Neural progenitor cell (in vitro differentiated cells): ENCODE measurements around the gene CYP4V2. TPM values are rescaled to one million over a fixed set of nuclear protein-coding genes. Genes with fewer than 3 reads are reported as not detected.

Experiments used
- DNase-seq: peaks from one replicate; pipeline ENCODE4 v3.0.0-alpha.2; 2016; ENCODE audit warnings: low spot score
- H2AFZ ChIP-seq: fragments of 200-600 bp; sonication (generic); replicated peaks from 2 replicates; pipeline ENCODE4 v1.6.1; 2016; ENCODE audit warnings: antibody characterized with exemption
- H3F3A ChIP-seq: fragments of 200-600 bp; sonication (generic); 2 replicates; pipeline ENCODE4 v1.6.1; 2016; ENCODE audit warnings: antibody characterized with exemption, low read depth
- H3K27ac ChIP-seq: fragments of 200-600 bp; sonication (generic); 2 replicates; pipeline ENCODE4 v1.5.1; 2016; ENCODE audit warnings: mild to moderate bottlenecking
- H3K27me3 ChIP-seq: fragments of 200-600 bp; sonication (generic); 2 replicates; pipeline ENCODE4 v1.6.1; 2016; ENCODE audit warnings: mild to moderate bottlenecking, moderate library complexity
- H3K36me3 ChIP-seq: fragments of 200-600 bp; sonication (generic); 2 replicates; pipeline ENCODE4 v1.5.1; 2016
- H3K4me1 ChIP-seq: fragments of 200-600 bp; sonication (generic); 2 replicates; pipeline ENCODE4 v1.6.1; 2016; ENCODE audit warnings: mixed run types
- H3K4me2 ChIP-seq: fragments of 200-600 bp; sonication (generic); 2 replicates; pipeline ENCODE4 v1.6.1; 2016
- H3K4me3 ChIP-seq: fragments of 200-600 bp; sonication (generic); 2 replicates; pipeline ENCODE4 v1.5.1; 2016
- H3K79me2 ChIP-seq: fragments of 200-600 bp; sonication (generic); 2 replicates; pipeline ENCODE4 v1.6.1; 2016; ENCODE audit warnings: low read depth
- H3K9ac ChIP-seq: fragments of 200-600 bp; sonication (generic); 2 replicates; pipeline ENCODE4 v1.6.1; 2016
- H3K9me3 ChIP-seq: fragments of 200-600 bp; sonication (generic); 2 replicates; pipeline ENCODE4 v1.5.1; 2016; ENCODE audit warnings: low read depth
- H4K20me1 ChIP-seq: fragments of 200-600 bp; sonication (generic); 2 replicates; pipeline ENCODE4 v1.6.1; 2016; ENCODE audit warnings: low read depth
- H3K27ac Mint-ChIP-seq: 3 replicates; pipeline ENCODE4 v1.8.0; 2021; ENCODE audit warnings: mixed read lengths
- H3K27me3 Mint-ChIP-seq: 2 replicates; pipeline ENCODE4 v1.8.0; 2022; ENCODE audit warnings: low read depth, mild to moderate bottlenecking, inconsistent platforms, moderate library complexity, mixed read lengths; ENCODE audit not compliant: insufficient read depth
- H3K36me3 Mint-ChIP-seq: 3 replicates; pipeline ENCODE4 v1.8.0; 2021; ENCODE audit warnings: mixed read lengths
- H3K4me1 Mint-ChIP-seq: 3 replicates; pipeline ENCODE4 v1.8.0; 2021; ENCODE audit warnings: mixed read lengths
- H3K4me3 Mint-ChIP-seq: 3 replicates; pipeline ENCODE4 v1.8.0; 2021; ENCODE audit warnings: mild to moderate bottlenecking, moderate library complexity, mixed read lengths
- H3K9me3 Mint-ChIP-seq: 3 replicates; pipeline ENCODE4 v1.8.0; 2020; ENCODE audit warnings: mixed read lengths
- EZH2 ChIP-seq: fragments of 200-600 bp; sonication (generic); IDR thresholded peaks from 2 replicates; pipeline ENCODE4 v1.6.1; 2017; ENCODE audit warnings: antibody characterized with exemption, mild to moderate bottlenecking, moderate library complexity
- EZH2phosphoT487 ChIP-seq: fragments of 200-600 bp; sonication (generic); IDR thresholded peaks from 2 replicates; pipeline ENCODE4 v1.6.1; 2017; ENCODE audit warnings: antibody characterized with exemption
- total RNA-seq: library from RNA; depleted of rRNA; stranded (reverse); fragments of >200 nt; gene quantifications from 2 replicates; pipeline ENCODE4 v1.2.3, GENCODE V29; 2015; ENCODE audit warnings: low replicate concordance
- TF ChIP-seq, protein P1 (sequence below): fragments of 200-600 bp; sonication (generic); IDR thresholded peaks from 2 replicates; pipeline ENCODE4 v1.5.1; 2017; ENCODE audit warnings: antibody characterized with exemption, mild to moderate bottlenecking

The CYP4V2 gene
- total RNA-seq: 0.37 and 1.3 TPM in 2 replicates

DNA sequence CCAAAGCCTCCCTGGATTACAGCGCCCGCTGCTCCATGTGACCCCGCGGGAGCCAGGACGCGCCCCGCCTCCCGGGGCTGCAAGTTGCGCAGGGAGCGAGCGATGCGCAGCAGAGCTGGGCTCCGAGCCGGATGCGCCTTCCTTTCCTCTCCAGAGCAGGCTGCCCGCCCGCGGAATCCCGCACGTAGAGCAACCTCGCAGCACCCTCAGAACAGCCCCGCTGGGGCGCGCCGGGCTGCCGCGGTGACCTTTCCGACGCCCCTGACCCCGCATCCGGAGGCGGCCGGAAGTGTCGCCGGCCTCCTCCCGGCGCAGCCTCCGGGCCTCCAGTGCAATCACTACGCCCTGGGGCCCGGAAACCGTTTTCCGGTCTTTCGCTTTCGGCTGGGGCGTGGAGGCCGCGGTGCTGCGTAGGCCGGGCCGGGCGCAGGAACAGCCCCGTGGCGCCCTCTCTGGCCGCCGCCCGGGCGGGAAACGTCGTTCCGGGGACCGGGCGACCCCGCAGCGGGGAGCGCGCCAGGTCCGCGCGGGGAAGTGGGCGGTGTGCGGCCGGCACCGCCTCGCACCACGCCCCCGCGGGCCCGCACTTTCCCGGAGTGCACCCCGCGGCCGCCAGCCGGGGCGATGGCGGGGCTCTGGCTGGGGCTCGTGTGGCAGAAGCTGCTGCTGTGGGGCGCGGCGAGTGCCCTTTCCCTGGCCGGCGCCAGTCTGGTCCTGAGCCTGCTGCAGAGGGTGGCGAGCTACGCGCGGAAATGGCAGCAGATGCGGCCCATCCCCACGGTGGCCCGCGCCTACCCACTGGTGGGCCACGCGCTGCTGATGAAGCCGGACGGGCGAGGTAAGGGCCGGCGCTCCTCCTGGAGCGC is at the start of gene CYP4V2:
CYP4V2 (plus strand) TSS at position 368 of the 866 bp plus-strand sequence; CDS start at position 625, 257 bp downstream.
- peaks cover 9% of the 10 kb centered on the region for H3K27me3 Mint-ChIP-seq
- H3K27ac ChIP-seq: peak within 1 kb of the TSS; percentile 79
- H4K20me1 ChIP-seq: no peaks in the 10 kb centered on the region
- peaks cover 24% of the 10 kb centered on the region for H3K4me1 Mint-ChIP-seq
- no peaks in the 10 kb centered on the region for H3K36me3 ChIP-seq
- H2AFZ ChIP-seq: peak within 1 kb of the TSS; percentile 71
- peaks cover 10% of the 10 kb centered on the region for H3K36me3 Mint-ChIP-seq
- H3K9me3 ChIP-seq: no peaks in the 10 kb centered on the region
- peak within 1 kb of the TSS; percentile 54 for H3K9ac ChIP-seq
- peaks cover 30% of the 10 kb centered on the region for H3F3A ChIP-seq
- peak; percentile 85 for DNase-seq
- H3K79me2 ChIP-seq: no peaks in the 10 kb centered on the region
- peak within 1 kb of the TSS; percentile 77 for H3K4me2 ChIP-seq
- no peaks in the 10 kb centered on the region for H3K9me3 Mint-ChIP-seq
- TF ChIP-seq, protein P1, sequence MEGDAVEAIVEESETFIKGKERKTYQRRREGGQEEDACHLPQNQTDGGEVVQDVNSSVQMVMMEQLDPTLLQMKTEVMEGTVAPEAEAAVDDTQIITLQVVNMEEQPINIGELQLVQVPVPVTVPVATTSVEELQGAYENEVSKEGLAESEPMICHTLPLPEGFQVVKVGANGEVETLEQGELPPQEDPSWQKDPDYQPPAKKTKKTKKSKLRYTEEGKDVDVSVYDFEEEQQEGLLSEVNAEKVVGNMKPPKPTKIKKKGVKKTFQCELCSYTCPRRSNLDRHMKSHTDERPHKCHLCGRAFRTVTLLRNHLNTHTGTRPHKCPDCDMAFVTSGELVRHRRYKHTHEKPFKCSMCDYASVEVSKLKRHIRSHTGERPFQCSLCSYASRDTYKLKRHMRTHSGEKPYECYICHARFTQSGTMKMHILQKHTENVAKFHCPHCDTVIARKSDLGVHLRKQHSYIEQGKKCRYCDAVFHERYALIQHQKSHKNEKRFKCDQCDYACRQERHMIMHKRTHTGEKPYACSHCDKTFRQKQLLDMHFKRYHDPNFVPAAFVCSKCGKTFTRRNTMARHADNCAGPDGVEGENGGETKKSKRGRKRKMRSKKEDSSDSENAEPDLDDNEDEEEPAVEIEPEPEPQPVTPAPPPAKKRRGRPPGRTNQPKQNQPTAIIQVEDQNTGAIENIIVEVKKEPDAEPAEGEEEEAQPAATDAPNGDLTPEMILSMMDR: peak; percentile 54
- no peak for TF ChIP-seq EZH2
- peak within 1 kb of the TSS; percentile 96 for H3K4me3 Mint-ChIP-seq
- H3K27ac Mint-ChIP-seq: peak within 1 kb of the TSS; percentile 94
- peaks cover 21% of the 10 kb centered on the region for H3K4me1 ChIP-seq
- peak within 1 kb of the TSS; percentile 71 for H3K4me3 ChIP-seq
- H3K27me3 ChIP-seq: no peaks in the 10 kb centered on the region

- H3K27me3 ChIP-seq: peaks cover 36% of the 10 kb centered on the region
- peak overlapping the region; percentile 81 for H3K4me2 ChIP-seq
- H3K4me3 ChIP-seq: peak overlapping the region; percentile 73
- Mint-ChIP-seq H3K27me3 (peaks cover 13% of the 10 kb centered on the region), H3K4me1 (peaks cover 13% of the 10 kb centered on the region), H3K36me3 (no peaks in the 10 kb centered on the region), H3K27ac (peak overlapping the region; percentile 76), H3K4me3 (peak overlapping the region; percentile 88), H3K9me3 (peaks cover 2% of the 10 kb centered on the region)
- peak; percentile 95 for DNase-seq
- H3K9ac ChIP-seq: no peak overlapping the region
- no peaks in the 10 kb centered on the region for H4K20me1 ChIP-seq
- peaks cover 27% of the 10 kb centered on the region for H3F3A ChIP-seq
- H3K9me3 ChIP-seq: no peaks in the 10 kb centered on the region
- no peaks in the 10 kb centered on the region for H3K36me3 ChIP-seq
- peaks cover 17% of the 10 kb centered on the region for H3K4me1 ChIP-seq
- no peaks in the 10 kb centered on the region for H3K79me2 ChIP-seq
- TF ChIP-seq, protein P1: peak; percentile 12
- no peak for TF ChIP-seq EZH2phosphoT487
- no peak for TF ChIP-seq EZH2
- no peak overlapping the region for H3K27ac ChIP-seq
- H2AFZ ChIP-seq: peak overlapping the region; percentile 98
Measured at GRCh38 chr4:186144198-186144945, 47.0 kb upstream of the CYP4V2 start.

GRCh38 chr4:186144946-186145569 is 46.3 kb upstream of the CYP4V2 start:
- H3K4me1 Mint-ChIP-seq: peaks cover 13% of the 10 kb centered on the region
- peak overlapping the region; percentile 97 for H3K4me2 ChIP-seq

More at GRCh38 chr4:186144946-186145569, 46.3 kb upstream of the CYP4V2 start:
- Histone ChIP-seq H3K9me3 (no peaks in the 10 kb centered on the region), H3K4me3 (peak overlapping the region; percentile 73), H2AFZ (peak overlapping the region; percentile 98), H3F3A (peaks cover 27% of the 10 kb centered on the region), H3K79me2 (no peaks in the 10 kb centered on the region), H3K9ac (no peak overlapping the region), H3K4me1 (peaks cover 17% of the 10 kb centered on the region), H4K20me1 (no peaks in the 10 kb centered on the region), H3K36me3 (no peaks in the 10 kb centered on the region), H3K27ac (peak overlapping the region; percentile 35), H3K27me3 (peaks cover 36% of the 10 kb centered on the region)
- DNase-seq: peak; percentile 79
- peak overlapping the region; percentile 92 for H3K4me3 Mint-ChIP-seq
- peaks cover 2% of the 10 kb centered on the region for H3K9me3 Mint-ChIP-seq
- no peaks in the 10 kb centered on the region for H3K36me3 Mint-ChIP-seq
- H3K27me3 Mint-ChIP-seq: peaks cover 13% of the 10 kb centered on the region
- TF ChIP-seq, protein P1: no peak
- TF ChIP-seq EZH2 (no peak), EZH2phosphoT487 (no peak)
- H3K27ac Mint-ChIP-seq: no peak overlapping the region
